Thoracic aorta (tissue), 2 donors: ENCODE data around the gene AMIGO3. TPM values are rescaled to one million over a fixed set of nuclear protein-coding genes. Genes with fewer than 3 reads are reported as not detected.

ENCODE experiments used
- ATAC-seq: fragments of 150-250 bp; one replicate; pipeline ENCODE4 v1.8.0; 2017; ENCODE audit warnings: low read depth; ENCODE audit not compliant: insufficient number of reproducible peaks, low FRiP score
- DNase-seq: peaks from one replicate; pipeline ENCODE4 v3.0.0-alpha.2; 2020; ENCODE audit warnings: low spot score
- H3K27ac ChIP-seq, 2 donors: fragments of 200-600 bp; sonication (generic); 1 replicate in 1 of 2; 2 replicates in 1 of 2; pipeline ENCODE4 v1.5.1; 2016; ENCODE audit warnings: mild to moderate bottlenecking in 2 of 2, moderate library complexity in 2 of 2
- H3K27me3 ChIP-seq: fragments of 200-600 bp; sonication (generic); replicated peaks from 2 replicates; pipeline ENCODE4 v1.6.0; 2016; ENCODE audit warnings: mild to moderate bottlenecking; ENCODE audit not compliant: insufficient read depth
- H3K36me3 ChIP-seq: fragments of 200-600 bp; sonication (generic); one replicate; pipeline ENCODE4 v1.5.1; 2016
- H3K4me1 ChIP-seq, 2 donors: fragments of 200-600 bp; sonication (generic); 1 replicate in 1 of 2; 2 replicates in 1 of 2; pipeline versions ENCODE4 v1.5.1 to v1.6.0; 2016; ENCODE audit warnings: low read depth in 2 of 2, mild to moderate bottlenecking in 1 of 2; ENCODE audit not compliant: control insufficient read depth in 1 of 2
- H3K4me3 ChIP-seq: fragments of 200-600 bp; sonication (generic); 2 replicates; pipeline ENCODE4 v1.5.1; 2016; ENCODE audit warnings: mild to moderate bottlenecking
- H3K9me3 ChIP-seq: fragments of 200-600 bp; sonication (generic); 2 replicates; pipeline ENCODE4 v1.5.1; 2016
- total RNA-seq, 2 donors: library from RNA; depleted of rRNA; stranded (reverse); fragments of >200 nt; gene quantifications; one replicate each; pipeline versions ENCODE4 v1.1.0 to v1.2.3, GENCODE V29; 2016
- TF ChIP-seq, protein P1 (sequence below): fragments of 200-600 bp; sonication (generic); IDR thresholded peaks from one replicate; pipeline ENCODE4 v1.5.1; 2019; ENCODE audit warnings: antibody characterized with exemption

Gene AMIGO3
- total RNA-seq, 2 donors from 2014 or later = 3.0 to 5.8 TPM

DNA sequence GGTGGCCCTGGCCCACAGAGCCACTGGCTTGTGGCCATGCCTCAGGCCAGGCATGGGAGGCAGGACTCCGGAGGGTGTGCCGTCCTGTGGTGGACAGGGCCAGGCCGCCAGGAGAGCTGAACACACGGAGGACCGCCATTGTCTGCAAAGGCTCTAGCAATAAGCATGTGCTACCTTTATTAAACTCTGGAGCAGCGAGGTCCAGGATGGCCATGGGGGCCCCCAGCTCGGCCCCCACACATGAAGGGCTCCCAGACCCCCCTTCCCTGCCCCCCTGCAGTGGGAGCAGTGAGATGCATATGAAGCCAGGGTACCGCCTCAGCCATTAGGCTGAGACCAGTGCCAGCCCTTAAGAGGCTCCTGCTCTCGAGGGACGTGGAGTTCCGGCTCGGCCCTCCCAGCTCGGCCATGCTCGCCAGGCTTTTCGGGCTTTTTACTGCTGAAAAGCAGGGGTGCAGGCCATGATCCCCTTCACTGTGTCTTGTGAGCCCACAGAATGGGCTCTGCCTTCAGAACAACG is 2.7 kb downstream of the AMIGO3 start:
- DNase-seq = no peak
- no peaks in the 10 kb centered on the region for H3K9me3 ChIP-seq
- peaks cover 28% of the 10 kb centered on the region for H3K36me3 ChIP-seq
- no peak overlapping the region for H3K4me3 ChIP-seq
- TF ChIP-seq, protein P1, sequence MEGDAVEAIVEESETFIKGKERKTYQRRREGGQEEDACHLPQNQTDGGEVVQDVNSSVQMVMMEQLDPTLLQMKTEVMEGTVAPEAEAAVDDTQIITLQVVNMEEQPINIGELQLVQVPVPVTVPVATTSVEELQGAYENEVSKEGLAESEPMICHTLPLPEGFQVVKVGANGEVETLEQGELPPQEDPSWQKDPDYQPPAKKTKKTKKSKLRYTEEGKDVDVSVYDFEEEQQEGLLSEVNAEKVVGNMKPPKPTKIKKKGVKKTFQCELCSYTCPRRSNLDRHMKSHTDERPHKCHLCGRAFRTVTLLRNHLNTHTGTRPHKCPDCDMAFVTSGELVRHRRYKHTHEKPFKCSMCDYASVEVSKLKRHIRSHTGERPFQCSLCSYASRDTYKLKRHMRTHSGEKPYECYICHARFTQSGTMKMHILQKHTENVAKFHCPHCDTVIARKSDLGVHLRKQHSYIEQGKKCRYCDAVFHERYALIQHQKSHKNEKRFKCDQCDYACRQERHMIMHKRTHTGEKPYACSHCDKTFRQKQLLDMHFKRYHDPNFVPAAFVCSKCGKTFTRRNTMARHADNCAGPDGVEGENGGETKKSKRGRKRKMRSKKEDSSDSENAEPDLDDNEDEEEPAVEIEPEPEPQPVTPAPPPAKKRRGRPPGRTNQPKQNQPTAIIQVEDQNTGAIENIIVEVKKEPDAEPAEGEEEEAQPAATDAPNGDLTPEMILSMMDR = no peak
- no peak overlapping the region for H3K27ac ChIP-seq
- no peak for ATAC-seq
- no peaks in the 10 kb centered on the region for H3K27me3 ChIP-seq
- H3K4me1 ChIP-seq = peaks cover 7 to 18% of the 10 kb centered on the region in 2 donors

DNA sequence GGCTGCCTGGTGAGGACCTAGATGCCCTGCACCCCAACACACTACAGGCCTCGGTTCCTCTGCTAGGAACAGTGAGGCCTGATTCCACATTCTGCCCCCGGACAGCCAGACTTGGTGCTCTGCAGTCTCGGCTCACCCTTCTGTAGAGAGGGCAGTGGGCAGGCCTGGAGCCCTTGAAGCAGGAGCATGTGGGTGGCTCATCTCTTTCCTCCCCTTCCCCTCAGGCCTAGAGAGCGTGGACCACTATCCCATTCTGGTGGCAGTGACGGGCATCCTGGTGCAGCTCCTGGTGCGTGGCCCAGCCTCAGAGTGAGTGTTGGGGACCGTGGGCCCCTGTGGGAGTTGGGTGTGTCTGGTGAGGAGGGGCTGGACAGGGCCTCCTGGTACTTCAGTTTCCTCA is 3.3 kb downstream of the AMIGO3 start:
- TF ChIP-seq, protein P1 = no peak
- Histone ChIP-seq H3K27ac (no peak overlapping the region), H3K4me3 (no peak overlapping the region), H3K9me3 (no peaks in the 10 kb centered on the region), H3K36me3 (peaks cover 28% of the 10 kb centered on the region), H3K27me3 (no peaks in the 10 kb centered on the region), H3K4me1 (peaks cover 7 to 18% of the 10 kb centered on the region in 2 donors)
- DNase-seq (no peak), ATAC-seq (no peak)

DNA sequence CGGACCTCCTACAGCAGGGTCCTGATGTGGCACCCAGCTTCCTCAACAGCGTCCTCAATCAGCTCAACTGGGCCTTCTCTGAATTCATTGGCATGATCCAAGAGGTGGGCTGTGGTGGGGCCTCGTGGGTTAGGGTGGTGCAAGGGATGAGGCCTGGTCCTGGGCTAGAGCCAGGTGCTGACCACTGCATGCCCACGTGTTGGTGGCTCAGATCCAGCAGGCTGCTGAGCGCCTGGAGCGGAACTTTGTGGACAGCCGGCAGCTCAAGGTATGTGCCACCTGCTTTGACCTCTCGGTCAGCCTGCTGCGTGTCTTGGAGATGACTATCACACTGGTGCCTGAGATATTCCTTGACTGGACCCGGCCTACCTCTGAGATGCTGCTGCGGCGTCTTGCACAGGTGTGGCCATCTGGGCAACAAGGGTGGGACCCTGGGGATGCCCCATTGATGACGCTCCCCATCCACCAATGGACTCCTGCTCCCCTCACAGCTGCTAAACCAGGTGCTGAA is 3.8 kb downstream of the AMIGO3 start:
- H3K36me3 ChIP-seq = peaks cover 30% of the 10 kb centered on the region
- no peak for DNase-seq
- TF ChIP-seq, protein P1 = no peak

DNA sequence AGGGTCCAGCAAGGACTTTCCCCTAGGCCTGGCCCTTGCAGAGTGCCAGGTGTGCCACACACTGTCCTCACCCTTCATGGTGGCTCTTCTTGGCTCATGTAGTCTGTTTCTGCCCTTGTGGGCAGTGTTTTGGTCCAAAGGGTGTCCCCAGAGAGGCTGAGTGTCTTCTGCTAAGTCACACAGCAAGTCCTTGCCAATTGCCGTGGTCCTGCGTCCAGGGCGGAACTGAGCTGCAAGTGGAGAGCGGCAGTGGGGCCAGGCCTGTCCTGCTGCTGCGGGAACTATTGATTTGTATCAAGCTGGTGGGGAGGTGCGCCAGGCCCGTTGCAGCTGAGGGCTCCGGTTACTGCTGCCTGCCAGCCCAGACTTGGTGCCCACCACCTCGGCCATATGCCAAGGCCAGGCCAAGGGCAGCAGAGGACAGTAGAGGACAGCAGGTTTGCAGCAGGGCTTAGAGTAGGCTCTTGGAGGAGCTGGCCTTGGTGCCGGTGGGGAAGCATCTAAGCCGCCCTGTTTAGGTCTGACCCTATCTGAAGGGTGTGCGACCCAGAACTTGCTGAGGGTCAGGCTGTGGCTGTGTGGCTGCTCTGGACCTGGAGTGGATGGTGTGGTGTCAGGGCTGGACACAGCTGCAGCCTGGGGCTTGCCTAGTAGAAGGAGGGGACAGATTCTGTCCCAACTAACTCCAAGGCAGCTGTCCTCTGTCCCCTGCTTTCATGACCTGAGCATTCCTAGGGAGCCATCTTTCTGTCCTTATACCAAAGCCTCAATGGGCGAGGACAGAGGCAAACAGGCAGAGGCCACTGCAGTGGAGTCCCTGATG is 4.5 kb downstream of the AMIGO3 start:
- Histone ChIP-seq H3K27ac (no peak overlapping the region), H3K36me3 (peaks cover 30% of the 10 kb centered on the region), H3K9me3 (no peaks in the 10 kb centered on the region), H3K27me3 (no peaks in the 10 kb centered on the region), H3K4me1 (peaks cover 7 to 12% of the 10 kb centered on the region in 2 donors), H3K4me3 (no peak overlapping the region)
- TF ChIP-seq, protein P1 = no peak
- ATAC-seq (no peak), DNase-seq (no peak)

More for the DNA sequence above, 3.8 kb downstream of the AMIGO3 start:
- Histone ChIP-seq H3K9me3 (no peaks in the 10 kb centered on the region), H3K4me1 (peaks cover 7 to 18% of the 10 kb centered on the region in 2 donors), H3K4me3 (no peak overlapping the region), H3K27me3 (no peaks in the 10 kb centered on the region), H3K27ac (no peak overlapping the region)
- ATAC-seq = no peak

DNA sequence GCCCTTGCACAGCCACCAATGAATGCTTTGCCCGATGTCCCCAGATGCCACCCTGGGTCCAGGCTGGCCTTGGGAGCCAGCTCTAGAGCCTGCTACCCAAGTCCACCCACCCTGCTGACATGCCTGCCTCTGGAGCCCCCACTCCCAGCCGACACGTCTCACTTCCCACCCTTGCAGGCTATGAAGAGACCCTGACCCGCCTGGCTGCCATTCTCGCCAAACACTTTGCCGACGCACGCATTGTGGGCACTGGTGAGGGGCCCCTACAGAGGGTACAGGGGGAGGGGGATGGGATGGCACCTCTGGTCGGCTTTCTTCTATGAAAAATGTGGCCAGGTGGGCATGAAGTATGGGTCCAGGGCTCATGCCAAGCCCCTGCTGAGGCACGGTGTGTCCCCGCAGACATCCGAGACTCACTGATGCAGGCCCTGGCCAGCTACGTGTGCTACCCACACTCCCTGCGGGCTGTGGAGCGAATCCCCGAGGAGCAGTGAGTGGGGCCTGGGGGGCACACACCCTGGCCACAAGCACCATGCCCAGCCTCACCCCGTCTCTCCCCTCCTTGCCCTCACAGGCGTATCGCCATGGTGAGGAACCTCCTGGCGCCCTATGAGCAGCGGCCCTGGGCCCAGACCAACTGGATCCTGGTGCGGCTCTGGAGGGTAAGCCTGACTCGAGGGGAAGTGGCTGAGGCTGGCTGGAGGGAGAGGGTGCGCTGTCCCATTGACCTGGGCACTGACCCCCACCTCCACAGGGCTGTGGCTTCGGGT is 6.0 kb downstream of the AMIGO3 start:
- H3K27ac ChIP-seq = no peak overlapping the region
- H3K4me3 ChIP-seq = no peak overlapping the region
- no peak for ATAC-seq
- DNase-seq = no peak
- H3K27me3 ChIP-seq = no peaks in the 10 kb centered on the region
- TF ChIP-seq, protein P1 = no peak
- peaks cover under 1 to 2% of the 10 kb centered on the region in 2 donors for H3K4me1 ChIP-seq
- peaks cover 30% of the 10 kb centered on the region for H3K36me3 ChIP-seq
- no peaks in the 10 kb centered on the region for H3K9me3 ChIP-seq
